ENCODE measurements around the gene CNDP2. TPM values are rescaled to one million over a fixed set of nuclear protein-coding genes. Genes with fewer than 3 reads are reported as not detected.
"Not testable (repeated sequence)": the region's sequence is repeated elsewhere in the genome, so short reads cannot be mapped to it uniquely, and the experiment has no call there.

Gene CNDP2
- total and polyA plus RNA-seq, 12 donors: 49.7 to 159 (median 97.9) TPM

DNA sequence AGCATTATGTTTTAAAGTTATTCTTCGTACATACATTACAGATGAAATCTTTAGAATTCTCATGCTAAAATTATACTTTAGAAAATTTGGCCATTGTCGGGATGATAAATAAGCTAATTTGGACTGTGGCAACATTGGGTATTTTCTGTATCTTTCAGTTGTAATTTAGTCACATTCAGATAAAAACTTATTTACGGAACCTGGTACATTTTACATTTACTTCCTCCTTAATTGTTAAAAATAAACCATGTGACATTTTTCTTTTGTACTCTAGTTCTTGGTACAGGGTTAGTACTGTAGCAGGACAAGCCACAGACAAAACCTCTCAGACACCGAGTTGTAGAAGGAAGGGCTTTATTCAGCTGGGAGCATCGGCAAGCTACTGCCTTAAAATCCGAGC lies 4.2 kb downstream of the CNDP2 start:
- Histone ChIP-seq H3K27ac (peak overlapping the region; percentile 40 to 85 (median 45)), H3K9me3 (replicated peaks in 1 of 3) (no peaks in the 10 kb centered on the region), H3K4me3 (no peak overlapping the region), H3K4me1 (replicated peaks in 1 of 2) (peaks cover 7 to 9% of the 10 kb centered on the region in 2 donors), H3K27me3 (no peaks in the 10 kb centered on the region), H3K36me3 (replicated peaks in 1 of 2) (peaks cover 0 to 33% of the 10 kb centered on the region in 2 donors)
- TF ChIP-seq POLR2A (IDR thresholded peaks at IDR 0.05) (no peak), CTCF (IDR thresholded peaks at IDR 0.05) (no peak)
- no peak for DNase-seq
- intact Hi-C loops (cut with DNase I): no loop called here
- WGBS, 4 donors: 74 to 84% (median 77%) methylated on average over 6 of the region's 6 CpGs

DNA sequence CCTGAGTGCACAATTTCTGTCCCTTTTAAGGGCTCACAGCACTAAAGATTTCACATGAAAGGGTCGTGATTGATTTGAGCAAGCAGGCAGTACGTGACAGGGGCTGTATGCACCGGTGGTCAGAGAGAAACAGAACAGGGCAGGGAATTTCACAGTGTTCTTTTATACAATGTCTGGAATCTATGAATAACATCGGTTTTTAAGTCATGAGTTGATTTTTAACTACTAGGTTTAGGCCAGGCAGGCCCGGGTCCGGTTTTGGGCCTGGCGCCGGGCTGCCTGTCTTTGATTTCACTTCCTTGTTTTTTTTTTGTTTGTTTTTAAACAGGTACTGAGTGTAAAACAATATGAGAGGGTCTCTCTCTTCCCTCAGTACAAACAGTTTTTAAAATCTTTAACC lies 4.6 kb downstream of the CNDP2 start:
- Histone ChIP-seq H3K36me3 (replicated peaks in 1 of 2) (peaks cover 0 to 36% of the 10 kb centered on the region in 2 donors), H3K27ac (peak overlapping the region; percentile 40 to 85 (median 45))
- H3K4me1 ChIP-seq (replicated peaks in 1 of 2); H3K9me3 ChIP-seq (replicated peaks in 1 of 3); intact Hi-C loops (cut with DNase I); DNase-seq; H3K4me3 ChIP-seq; H3K27me3 ChIP-seq: not testable (repeated sequence)
- WGBS, 4 donors: 79 to 87% (median 84%) methylated on average over 8 of the region's 8 CpGs

DNA sequence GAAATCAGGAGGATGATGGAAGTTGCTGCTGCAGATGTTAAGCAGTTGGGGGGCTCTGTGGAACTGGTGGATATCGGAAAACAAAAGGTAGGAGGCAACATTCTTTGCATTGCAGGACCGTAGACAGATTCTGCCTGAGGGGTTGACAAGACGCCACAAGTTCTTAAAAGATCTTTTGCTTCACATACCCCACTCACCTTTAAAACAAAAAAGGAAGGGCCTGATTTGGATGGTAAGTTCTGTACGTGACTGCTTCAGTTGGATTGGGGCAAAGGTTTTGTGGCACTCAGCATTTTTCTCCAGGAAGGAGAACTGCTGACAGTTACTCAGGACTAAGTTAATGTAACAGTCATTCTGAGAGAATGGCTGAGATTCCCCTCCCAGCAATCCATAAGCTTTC lies 5.2 kb downstream of the CNDP2 start:
- Histone ChIP-seq H3K4me1 (replicated peaks in 1 of 2) (peaks cover 7 to 9% of the 10 kb centered on the region in 2 donors), H3K36me3 (replicated peaks in 1 of 2) (peaks cover 0 to 42% of the 10 kb centered on the region in 2 donors), H3K9me3 (replicated peaks in 1 of 3) (no peaks in the 10 kb centered on the region), H3K27me3 (no peaks in the 10 kb centered on the region), H3K27ac (peak overlapping the region in 2 of 5 donors; percentile 54 to 77), H3K4me3 (peak overlapping the region in 1 of 4 donors; percentile 10)
- 80 to 84% (median 82%) methylated on average over 4 of the region's 4 CpGs for WGBS, 4 donors
- DNase-seq: no peak
- TF ChIP-seq CTCF (IDR thresholded peaks at IDR 0.05) (no peak), POLR2A (IDR thresholded peaks at IDR 0.05) (no peak)
- intact Hi-C loops (cut with DNase I): no loop called here

DNA sequence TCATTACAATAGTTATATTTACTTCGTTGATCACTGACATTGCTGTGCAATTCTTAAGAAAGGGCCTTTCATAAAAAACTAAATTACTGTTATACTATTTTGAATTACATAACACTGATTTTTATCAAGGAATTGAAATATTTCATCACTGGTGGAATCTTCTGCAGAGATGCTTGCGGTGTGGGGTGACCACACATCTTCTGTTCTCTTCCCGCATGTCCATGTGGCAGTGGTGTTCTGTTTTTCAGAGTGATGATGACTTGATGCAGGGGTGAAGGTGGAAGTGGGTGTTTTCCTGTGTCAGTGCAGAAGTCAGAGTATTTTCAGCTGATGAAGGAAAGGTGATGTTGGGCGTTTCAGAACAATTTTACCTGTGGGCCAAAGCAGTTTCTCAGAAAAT lies 7.0 kb downstream of the CNDP2 start:
- intact Hi-C loops (cut with DNase I): no loop called here
- no peak overlapping the region for H3K4me3 ChIP-seq
- no peak for DNase-seq
- H3K27me3 ChIP-seq: no peaks in the 10 kb centered on the region
- peaks cover 0 to 58% of the 10 kb centered on the region in 2 donors for H3K36me3 ChIP-seq (replicated peaks in 1 of 2)
- TF ChIP-seq CTCF (IDR thresholded peaks at IDR 0.05) (no peak), POLR2A (IDR thresholded peaks at IDR 0.05) (no peak)
- H3K4me1 ChIP-seq (replicated peaks in 1 of 2): no peaks in the 10 kb centered on the region
- H3K9me3 ChIP-seq (replicated peaks in 1 of 3): no peaks in the 10 kb centered on the region
- no peak overlapping the region for H3K27ac ChIP-seq
- WGBS, 4 donors: 79 to 94% (median 88%) methylated on average over 4 of the region's 4 CpGs

DNA sequence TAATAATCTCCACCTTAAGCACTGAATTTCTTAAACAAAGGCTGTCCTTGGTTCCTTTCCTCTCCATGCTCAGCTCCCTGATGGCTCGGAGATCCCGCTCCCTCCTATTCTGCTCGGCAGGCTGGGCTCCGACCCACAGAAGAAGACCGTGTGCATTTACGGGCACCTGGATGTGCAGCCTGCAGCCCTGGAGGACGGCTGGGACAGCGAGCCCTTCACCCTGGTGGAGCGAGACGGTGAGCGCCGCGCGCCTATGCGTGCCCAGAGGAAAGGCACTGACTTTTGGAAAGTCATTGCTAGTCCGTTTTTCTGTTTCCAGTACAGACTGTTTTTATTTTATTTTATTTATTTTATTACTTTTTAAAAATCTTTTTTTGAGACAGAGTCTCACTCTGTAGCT lies 9.6 kb downstream of the CNDP2 start:
- TF ChIP-seq CTCF (IDR thresholded peaks at IDR 0.05): no peak
- no peak for TF ChIP-seq POLR2A (IDR thresholded peaks at IDR 0.05)
- H3K4me1 ChIP-seq (replicated peaks in 1 of 2): no peaks in the 10 kb centered on the region
- intact Hi-C loops (cut with DNase I): no loop called here
- DNase-seq: peak in 1 of 7 donors; percentile 43
- H3K27me3 ChIP-seq: no peaks in the 10 kb centered on the region
- H3K27ac ChIP-seq: no peak overlapping the region
- H3K4me3 ChIP-seq: no peak overlapping the region
- WGBS, 4 donors: 90 to 97% (median 94%) methylated on average over 15 to 16 of the region's 16 CpGs
- H3K36me3 ChIP-seq (replicated peaks in 1 of 2): peaks cover 0 to 84% of the 10 kb centered on the region in 2 donors
- H3K9me3 ChIP-seq (replicated peaks in 1 of 3): no peaks in the 10 kb centered on the region

All from adrenal gland (tissue), 12 donors.